Measurements from ENCODE around the gene IQGAP3.

Gene IQGAP3

GRCh38 chr1:156522443-156522970 lies 49.9 kb downstream of the IQGAP3 start:
- Histone ChIP-seq H3K27ac (ENCODE audit: low read length) (no peak overlapping the region), H3K27me3 (ENCODE audit: low read depth, low read length) (no peaks in the 10 kb centered on the region), H3K4me3 (ENCODE audit: low read length) (no peak overlapping the region), H3K9ac (ENCODE audit: low read length) (no peak overlapping the region), H2AFZ (ENCODE audit: low read depth, low read length) (no peak overlapping the region), H3K79me2 (ENCODE audit: low read length) (no peaks in the 10 kb centered on the region), H4K20me1 (ENCODE audit: insufficient read depth, low read length) (no peaks in the 10 kb centered on the region), H3K4me2 (ENCODE audit: low read length) (no peak overlapping the region), H3K36me3 (replicated peaks; ENCODE audit: low read depth, low read length) (no peaks in the 10 kb centered on the region), H3K9me3 (ENCODE audit: insufficient read depth, low read length) (no peaks in the 10 kb centered on the region), H3K4me1 (ENCODE audit: low read length) (peaks cover 15% of the 10 kb centered on the region)
- TF ChIP-seq EZH2phosphoT487 (IDR thresholded peaks at IDR 0.05; ENCODE audit: low read depth) = no peak
- no peak for TF ChIP-seq CTCF (IDR thresholded peaks at IDR 0.05; ENCODE audit: low read depth, low read length)

- Histone ChIP-seq H3K27me3 (ENCODE audit: low read depth, low read length) (no peaks in the 10 kb centered on the region), H4K20me1 (ENCODE audit: insufficient read depth, low read length) (no peaks in the 10 kb centered on the region), H3K9me3 (ENCODE audit: insufficient read depth, low read length) (no peaks in the 10 kb centered on the region), H3K36me3 (replicated peaks; ENCODE audit: low read depth, low read length) (no peaks in the 10 kb centered on the region), H3K4me1 (ENCODE audit: low read length) (no peaks in the 10 kb centered on the region), H2AFZ (ENCODE audit: low read depth, low read length) (no peak overlapping the region), H3K27ac (ENCODE audit: low read length) (no peak overlapping the region), H3K4me2 (ENCODE audit: low read length) (no peak overlapping the region), H3K9ac (ENCODE audit: low read length) (no peak overlapping the region), H3K4me3 (ENCODE audit: low read length) (no peak overlapping the region), H3K79me2 (ENCODE audit: low read length) (no peaks in the 10 kb centered on the region)
- TF ChIP-seq CTCF (IDR thresholded peaks at IDR 0.05; ENCODE audit: low read depth, low read length) (no peak), EZH2phosphoT487 (IDR thresholded peaks at IDR 0.05; ENCODE audit: low read depth) (no peak)
Observed at GRCh38 chr1:156517748-156518147, 54.6 kb downstream of the IQGAP3 start.

- TF ChIP-seq EZH2phosphoT487 (IDR thresholded peaks at IDR 0.05; ENCODE audit: low read depth) = no peak
- no peak overlapping the region for H3K4me3 ChIP-seq (ENCODE audit: low read length)
- H3K27me3 ChIP-seq (ENCODE audit: low read depth, low read length) = no peaks in the 10 kb centered on the region
- no peak overlapping the region for H2AFZ ChIP-seq (ENCODE audit: low read depth, low read length)
- H3K4me1 ChIP-seq (ENCODE audit: low read length) = peaks cover 4% of the 10 kb centered on the region
- no peaks in the 10 kb centered on the region for H3K79me2 ChIP-seq (ENCODE audit: low read length)
- H4K20me1 ChIP-seq (ENCODE audit: insufficient read depth, low read length) = no peaks in the 10 kb centered on the region
- no peaks in the 10 kb centered on the region for H3K9me3 ChIP-seq (ENCODE audit: insufficient read depth, low read length)
- no peaks in the 10 kb centered on the region for H3K36me3 ChIP-seq (replicated peaks; ENCODE audit: low read depth, low read length)
- no peak overlapping the region for H3K9ac ChIP-seq (ENCODE audit: low read length)
- no peak overlapping the region for H3K4me2 ChIP-seq (ENCODE audit: low read length)
- no peak overlapping the region for H3K27ac ChIP-seq (ENCODE audit: low read length)
Observed at GRCh38 chr1:156516821-156517220, 55.5 kb downstream of the IQGAP3 start.

DNA sequence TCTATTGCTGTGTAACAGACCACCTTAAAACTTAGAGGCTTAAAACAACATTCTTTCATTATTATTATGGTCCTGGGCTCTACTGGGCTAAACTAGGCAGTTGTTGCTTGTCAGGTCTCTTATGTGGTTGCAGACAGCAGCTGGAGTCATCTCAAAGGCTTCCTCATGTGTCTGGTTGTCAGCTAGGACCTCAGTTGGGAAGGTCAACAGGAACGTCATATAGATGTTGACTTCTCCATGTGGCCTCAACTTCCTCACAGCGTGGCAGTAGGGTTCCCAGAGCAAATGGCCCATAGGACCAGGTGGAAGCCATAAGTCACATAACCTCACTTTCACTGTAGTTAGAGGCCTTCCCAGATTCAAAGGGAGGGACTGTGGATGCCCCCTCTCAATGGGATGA lies 56.4 kb downstream of the IQGAP3 start:
- Histone ChIP-seq H3K4me2 (ENCODE audit: low read length) (no peak overlapping the region), H3K27ac (ENCODE audit: low read length) (no peak overlapping the region)
- TF ChIP-seq CTCF (IDR thresholded peaks at IDR 0.05; ENCODE audit: low read depth, low read length) = no peak

DNA sequence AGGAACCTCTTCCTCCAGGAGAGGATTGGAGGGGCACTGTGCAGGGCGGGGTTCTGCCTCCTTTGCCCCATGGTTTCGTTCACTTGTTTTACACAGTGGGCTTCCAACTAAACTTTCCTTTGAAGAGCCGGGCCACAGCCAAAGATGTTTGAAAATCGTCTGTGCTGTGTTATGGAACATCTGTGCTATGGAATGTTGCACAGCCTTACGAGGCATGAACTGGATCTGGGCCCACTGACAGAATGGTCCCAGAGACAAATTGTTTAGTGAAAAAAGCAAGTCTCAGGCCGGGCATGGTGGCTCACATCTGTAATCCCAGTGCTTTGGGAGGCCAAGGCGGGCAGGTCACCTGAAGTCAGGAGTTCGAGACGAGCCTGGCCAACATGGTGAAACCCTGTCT lies 59.2 kb downstream of the IQGAP3 start:
- no peak overlapping the region for H3K27ac ChIP-seq (ENCODE audit: low read length)
- H3K4me2 ChIP-seq (ENCODE audit: low read length) = no peak overlapping the region
- H3K4me3 ChIP-seq (ENCODE audit: low read length) = no peak overlapping the region
- no peaks in the 10 kb centered on the region for H3K9me3 ChIP-seq (ENCODE audit: insufficient read depth, low read length)
- H3K27me3 ChIP-seq (ENCODE audit: low read depth, low read length) = no peaks in the 10 kb centered on the region
- no peaks in the 10 kb centered on the region for H4K20me1 ChIP-seq (ENCODE audit: insufficient read depth, low read length)
- no peak overlapping the region for H2AFZ ChIP-seq (ENCODE audit: low read depth, low read length)
- peaks cover 12% of the 10 kb centered on the region for H3K4me1 ChIP-seq (ENCODE audit: low read length)
- no peak for TF ChIP-seq EZH2phosphoT487 (IDR thresholded peaks at IDR 0.05; ENCODE audit: low read depth)
- no peak for TF ChIP-seq CTCF (IDR thresholded peaks at IDR 0.05; ENCODE audit: low read depth, low read length)
- no peak overlapping the region for H3K9ac ChIP-seq (ENCODE audit: low read length)
- no peaks in the 10 kb centered on the region for H3K36me3 ChIP-seq (replicated peaks; ENCODE audit: low read depth, low read length)
- H3K79me2 ChIP-seq (ENCODE audit: low read length) = no peaks in the 10 kb centered on the region

More for the DNA sequence above, 56.4 kb downstream of the IQGAP3 start:
- H3K9me3 ChIP-seq (ENCODE audit: insufficient read depth, low read length) = no peaks in the 10 kb centered on the region
- no peak overlapping the region for H2AFZ ChIP-seq (ENCODE audit: low read depth, low read length)
- no peaks in the 10 kb centered on the region for H3K79me2 ChIP-seq (ENCODE audit: low read length)
- H4K20me1 ChIP-seq (ENCODE audit: insufficient read depth, low read length) = no peaks in the 10 kb centered on the region
- H3K9ac ChIP-seq (ENCODE audit: low read length) = no peak overlapping the region
- H3K36me3 ChIP-seq (replicated peaks; ENCODE audit: low read depth, low read length) = no peaks in the 10 kb centered on the region
- no peaks in the 10 kb centered on the region for H3K27me3 ChIP-seq (ENCODE audit: low read depth, low read length)
- H3K4me1 ChIP-seq (ENCODE audit: low read length) = peaks cover 7% of the 10 kb centered on the region
- no peak overlapping the region for H3K4me3 ChIP-seq (ENCODE audit: low read length)
